ENCODE data around the gene PHGDH.

PHGDH gene

DNA sequence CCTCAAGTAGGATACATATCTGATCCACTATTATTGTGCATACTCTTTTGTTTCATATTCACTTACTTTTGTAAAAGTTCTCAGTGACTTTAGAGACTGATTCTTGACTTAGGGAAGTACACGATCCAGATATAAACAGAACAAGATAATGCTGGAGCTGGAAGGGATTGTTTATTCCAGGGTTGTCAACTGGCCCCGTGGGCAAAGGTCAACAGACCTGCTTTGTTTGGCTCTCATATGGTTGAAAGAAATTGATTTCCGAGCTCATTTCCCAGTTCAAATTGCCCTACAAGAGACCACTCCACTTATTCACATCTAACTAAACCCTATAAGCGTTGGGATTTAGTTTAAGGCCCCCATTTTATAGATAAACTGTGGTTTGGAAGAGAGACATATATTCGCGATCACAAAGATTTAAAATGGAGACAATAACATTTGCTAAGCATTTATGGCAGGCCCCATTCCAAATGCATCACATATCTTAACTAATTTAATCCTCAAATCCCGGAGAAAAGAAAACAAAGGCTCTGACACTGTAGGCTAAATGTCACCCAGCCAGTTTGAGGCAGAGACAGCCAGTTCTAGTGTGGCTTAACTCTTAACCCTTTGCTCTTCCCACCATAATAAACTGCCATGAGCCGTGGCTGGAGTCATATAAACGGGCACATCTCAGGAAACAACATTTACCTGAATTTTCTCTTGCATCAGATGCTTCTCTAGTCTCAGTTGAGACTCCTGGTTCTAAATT, 78.9 kb downstream of the PHGDH start:
- DNase-seq (ENCODE audit: low read depth in 3 of 3): no peak

DNA sequence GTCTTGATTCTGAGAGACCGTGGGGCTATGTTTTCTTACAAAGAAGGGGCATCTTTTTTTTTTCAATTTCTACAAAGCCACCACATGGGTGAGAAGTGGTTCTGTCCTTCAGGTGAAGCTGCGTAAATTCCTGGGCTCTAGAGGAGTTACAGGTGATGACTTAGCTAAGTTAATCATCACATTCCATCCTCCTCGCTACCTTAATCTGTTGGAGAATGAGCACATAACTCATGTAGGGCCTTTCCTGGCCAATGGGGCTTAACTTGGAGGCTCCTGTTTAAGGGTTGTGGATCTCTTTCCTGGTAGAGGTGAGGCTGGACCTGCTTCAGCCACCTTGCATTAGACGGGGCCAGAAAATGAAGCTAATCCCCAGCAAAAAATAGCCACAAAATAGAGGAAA, 79.6 kb downstream of the PHGDH start:
- DNase-seq (ENCODE audit: low read depth in 3 of 3): no peak

All from stimulated activated CD4-positive, alpha-beta T cell treated with anti-CD3 and anti-CD28 coated beads, TNF-alpha, amount 100 ng/mL, for 4 hours (primary cell).